HG02943 (cell line): Measurements from ENCODE around the gene DNM3.

Experiments used
- ATAC-seq: cut with Tn5 transposase; IDR thresholded peaks from one replicate; pipeline ENCODE4 v1.9.1; 2021; ENCODE audit warnings: mild to moderate bottlenecking, low read depth, moderate library complexity; ENCODE audit not compliant: unreplicated experiment

DNM3 gene

DNA sequence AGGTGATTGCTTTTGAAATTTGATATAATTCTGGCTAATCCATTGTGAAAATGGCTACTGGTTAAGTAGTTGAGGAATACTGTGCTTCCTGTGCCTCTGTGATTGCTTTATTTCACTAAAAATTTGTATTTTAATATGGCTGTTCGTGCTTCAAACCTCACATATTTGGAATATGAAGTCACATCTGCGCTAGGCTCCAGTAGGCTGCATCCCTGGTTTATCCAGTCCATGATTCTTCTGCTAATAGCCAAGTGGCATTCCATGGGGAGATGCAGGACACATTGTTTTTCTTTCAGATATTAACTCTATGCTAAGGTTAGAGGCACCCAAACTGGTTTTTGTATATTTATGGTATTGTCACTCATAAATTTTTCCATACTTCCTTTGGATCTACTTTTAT, 25.9 kb downstream of the DNM3 start:
- no peak for ATAC-seq

DNA sequence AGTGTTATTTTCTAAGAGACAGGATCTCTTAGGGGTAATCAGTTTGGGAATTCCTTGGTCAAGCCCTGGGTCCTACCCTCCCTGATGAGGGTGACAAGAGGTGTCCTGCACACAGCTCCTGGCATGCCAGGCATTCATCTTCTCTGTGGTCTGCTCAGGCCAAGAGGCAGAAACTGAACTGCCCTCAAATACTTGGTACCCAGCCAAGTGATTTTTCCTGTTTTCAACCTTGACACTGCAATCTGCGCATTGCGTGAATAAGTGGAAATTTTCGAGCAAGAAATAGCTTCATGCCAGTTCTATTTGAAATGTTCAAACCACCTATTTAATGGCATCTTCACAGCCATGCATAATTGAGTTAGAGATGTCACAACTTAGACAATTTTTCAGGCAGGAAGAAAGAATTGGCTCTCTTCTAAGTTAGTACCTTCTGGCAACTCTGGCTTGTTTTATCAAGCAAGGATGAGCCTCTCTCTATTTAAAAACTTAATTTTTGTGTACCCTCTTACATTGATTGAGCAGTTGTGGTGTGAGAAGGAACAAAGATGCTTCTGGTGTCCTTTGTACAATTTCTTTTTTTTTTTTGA, 27.0 kb downstream of the DNM3 start:
- no peak for ATAC-seq

GRCh38 chr1:171869097-171869496, 27.8 kb downstream of the DNM3 start:
- no peak for ATAC-seq

DNA sequence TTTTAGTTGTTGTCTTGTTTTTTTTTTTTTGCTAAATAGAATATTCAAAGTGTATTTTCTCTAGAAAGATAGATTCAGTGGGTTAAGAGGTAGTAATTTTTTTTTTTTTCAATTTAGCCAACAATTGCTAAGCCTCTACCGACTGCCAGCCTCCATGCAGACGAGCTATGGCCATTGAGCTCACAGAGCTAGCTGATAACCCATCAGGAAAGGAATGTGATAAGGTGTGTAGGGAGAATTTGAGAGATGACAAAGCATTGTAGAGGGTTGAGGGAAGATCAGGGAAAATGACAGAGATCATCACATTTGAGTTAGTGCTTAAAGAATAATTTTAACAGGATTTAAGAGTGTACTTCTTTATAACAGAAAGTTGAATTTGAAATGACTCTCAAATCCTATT, 30.6 kb downstream of the DNM3 start:
- ATAC-seq = no peak

DNA sequence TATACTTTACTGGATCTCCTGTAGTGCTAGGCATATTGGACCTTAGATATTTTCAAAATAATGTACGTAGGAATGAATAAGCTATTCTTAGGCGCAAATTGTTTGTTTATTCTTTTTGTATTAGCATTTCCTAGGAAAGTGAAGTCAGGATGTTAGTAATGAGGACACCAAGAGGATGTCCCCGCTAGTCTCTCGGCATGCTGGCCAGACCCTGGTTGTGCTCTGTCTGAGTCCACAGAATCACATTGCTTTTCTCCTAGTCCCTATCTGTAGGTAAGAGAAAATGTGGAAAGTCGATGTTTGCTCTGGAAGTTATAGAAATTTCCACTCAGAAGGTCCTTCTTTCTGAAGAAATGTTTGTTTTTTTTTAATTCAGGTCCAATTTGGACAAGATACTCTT, 31.1 kb downstream of the DNM3 start:
- no peak for ATAC-seq

GRCh38 chr1:171873664-171874063, 32.4 kb downstream of the DNM3 start:
- ATAC-seq = no peak

DNA sequence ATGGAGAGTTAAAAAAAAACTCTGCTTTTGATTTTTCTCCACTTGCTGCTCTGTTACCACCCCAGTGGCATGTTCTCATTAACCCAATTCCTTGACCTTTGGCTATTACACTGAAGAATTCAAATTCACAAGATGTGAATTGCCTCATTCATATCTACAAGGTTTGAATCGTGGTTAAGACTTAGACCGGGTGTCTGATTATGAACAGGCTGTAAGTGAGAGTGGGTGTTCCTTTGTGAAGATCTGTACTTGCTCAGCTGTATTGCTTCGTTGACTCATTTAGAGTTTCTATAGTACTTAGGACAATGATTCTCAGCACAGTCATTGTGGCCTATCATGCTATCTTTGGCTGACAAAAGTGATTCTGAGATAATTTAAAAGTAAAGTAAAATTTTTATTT, 36.4 kb downstream of the DNM3 start:
- ATAC-seq = no peak

DNA sequence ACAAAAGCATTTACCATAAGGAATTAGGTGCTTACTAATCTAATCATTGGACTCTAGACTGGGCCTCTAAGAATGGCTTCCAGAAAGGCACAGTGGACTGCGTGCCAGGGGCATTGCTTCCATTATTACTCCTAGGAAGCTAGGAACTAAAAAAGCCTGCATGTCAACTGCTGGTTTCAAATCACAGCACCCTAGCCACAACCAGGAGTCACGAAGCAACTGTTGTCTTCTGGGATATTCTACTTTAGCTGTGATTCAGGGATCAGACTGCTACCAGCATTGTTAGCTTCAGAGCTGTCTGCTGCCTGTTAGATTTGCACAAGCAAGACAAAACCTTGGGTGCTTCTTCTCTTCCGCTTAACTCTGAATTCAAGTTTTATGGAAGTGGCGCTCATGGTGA, 38.3 kb downstream of the DNM3 start:
- ATAC-seq = no peak

- no peak for ATAC-seq
Observed at GRCh38 chr1:171881442-171881841, 40.1 kb downstream of the DNM3 start.

- ATAC-seq = no peak
Observed at GRCh38 chr1:171883849-171884248, 42.6 kb downstream of the DNM3 start.

- ATAC-seq = no peak
Observed at GRCh38 chr1:171884475-171884874, 43.2 kb downstream of the DNM3 start.

- ATAC-seq = no peak
Observed at GRCh38 chr1:171890131-171890530, 48.8 kb downstream of the DNM3 start.

GRCh38 chr1:171896936-171897703, 55.8 kb downstream of the DNM3 start:
- ATAC-seq = no peak

GRCh38 chr1:171898941-171899340, 57.6 kb downstream of the DNM3 start:
- no peak for ATAC-seq

DNA sequence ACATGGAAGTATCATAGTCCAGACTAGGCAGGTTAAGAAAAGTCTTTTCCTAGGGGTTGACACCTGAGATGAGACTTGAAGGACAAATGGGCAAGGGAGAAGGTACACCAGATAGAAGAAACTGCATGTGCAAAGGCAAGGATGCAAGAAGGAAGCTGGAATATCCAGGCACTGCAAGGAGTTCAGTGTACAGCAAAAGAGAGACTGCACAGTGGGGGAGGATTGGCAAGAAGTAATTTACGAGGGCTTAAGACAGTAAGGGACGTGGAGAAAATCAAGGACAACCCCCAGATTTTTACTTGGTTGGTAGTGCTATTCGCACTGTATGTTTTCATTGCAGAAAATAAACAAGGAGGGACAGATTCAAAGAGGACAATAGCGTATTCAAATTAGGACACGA, 58.5 kb downstream of the DNM3 start:
- ATAC-seq = no peak

DNA sequence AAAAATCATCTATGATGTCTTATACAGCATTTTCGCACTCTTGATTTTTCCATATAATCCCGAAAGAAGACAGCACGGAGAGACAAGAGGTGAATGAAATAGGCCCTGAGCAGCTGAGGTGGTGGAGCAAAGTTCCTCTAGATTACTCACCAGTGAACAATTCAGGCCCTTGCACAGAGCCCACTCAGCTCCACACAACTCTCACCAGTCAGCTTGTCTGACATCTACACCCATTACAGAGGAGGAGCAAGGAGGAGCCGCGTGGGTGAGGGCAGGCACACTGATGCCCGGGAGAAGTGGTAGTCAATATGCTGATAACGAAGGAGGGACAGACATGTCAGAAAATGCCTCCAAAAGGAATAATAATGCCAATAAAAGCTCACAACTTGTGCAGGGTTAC, 59.9 kb downstream of the DNM3 start:
- no peak for ATAC-seq

DNA sequence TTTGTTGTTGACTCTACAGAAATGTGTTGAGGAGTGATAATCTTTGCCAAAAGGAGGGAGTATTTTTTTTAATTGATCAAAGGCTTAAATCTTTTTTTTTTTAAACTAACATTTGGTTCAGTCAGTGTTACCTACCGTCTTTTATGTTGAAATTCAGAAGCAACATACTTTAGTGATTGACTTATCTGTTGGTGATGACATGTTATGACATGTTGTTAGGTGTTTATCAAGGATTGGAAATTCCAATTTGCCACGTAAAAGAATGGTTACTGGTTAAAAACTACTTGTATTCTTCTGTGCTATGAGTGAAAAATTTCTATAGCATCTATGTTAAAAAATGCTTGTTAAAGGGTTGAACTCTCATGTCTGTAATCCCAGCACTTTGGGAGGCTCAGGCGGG, 61.2 kb downstream of the DNM3 start:
- ATAC-seq = no peak

- ATAC-seq = no peak
Observed at GRCh38 chr1:171904778-171905450, 63.6 kb downstream of the DNM3 start.

DNA sequence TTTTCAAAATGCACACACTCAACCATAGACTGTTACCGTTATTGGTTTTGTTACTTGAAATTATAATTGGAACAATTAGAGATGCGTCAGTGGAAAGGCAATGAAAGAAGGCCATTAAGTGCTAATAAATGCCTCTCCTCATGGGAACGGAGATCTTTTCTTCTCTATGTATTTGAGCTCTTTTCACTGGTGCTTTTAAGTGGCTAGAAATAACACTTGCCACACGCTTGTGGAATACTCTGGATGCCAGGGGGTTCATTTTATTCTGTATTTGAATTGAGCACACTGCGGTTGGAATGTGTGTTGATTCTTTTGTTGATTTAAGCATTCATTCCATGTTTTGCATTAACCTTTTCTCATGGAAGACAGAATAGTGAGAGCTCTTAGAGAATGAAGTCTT, 68.4 kb downstream of the DNM3 start:
- no peak for ATAC-seq

DNA sequence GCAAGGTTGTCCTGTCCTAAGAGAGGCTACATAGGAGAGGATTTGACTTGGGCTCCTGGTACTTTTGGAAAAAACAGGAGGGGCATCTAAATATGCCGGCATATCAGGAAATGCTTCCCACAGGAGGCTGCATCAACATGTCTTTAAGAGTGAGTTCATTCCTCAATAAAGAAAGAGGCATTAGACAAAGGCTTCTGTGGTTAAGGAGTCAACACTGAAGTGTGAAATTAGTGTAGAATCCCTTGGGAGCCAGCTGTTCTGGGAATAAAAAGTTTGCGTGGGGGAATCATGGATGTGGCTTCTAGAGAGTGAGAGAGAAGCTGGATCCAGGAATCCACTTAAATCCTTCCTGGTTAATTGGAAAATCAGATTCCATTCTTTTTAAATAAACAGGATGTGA, 69.5 kb downstream of the DNM3 start:
- ATAC-seq = no peak

DNA sequence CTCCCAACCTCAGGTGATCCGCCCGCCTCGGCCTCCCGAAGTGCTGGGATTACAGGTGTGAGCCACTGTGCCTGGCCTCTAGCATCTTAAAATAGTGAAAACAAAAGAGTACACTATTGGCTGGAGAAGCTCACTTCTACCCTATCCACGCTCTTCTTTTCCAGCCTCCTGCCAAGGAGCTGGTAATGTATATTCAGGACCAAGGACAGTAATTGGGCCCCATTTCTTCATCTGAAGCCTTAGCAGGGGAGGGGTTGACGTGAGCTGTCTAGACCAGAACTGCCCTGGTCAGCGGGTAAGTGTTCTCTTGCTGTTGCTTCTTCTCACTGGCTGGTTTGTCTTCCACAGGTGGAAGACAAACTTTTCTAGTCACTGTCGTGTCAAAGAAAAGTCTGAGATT, 70.2 kb downstream of the DNM3 start:
- ATAC-seq = no peak
